BLaER1 treated with 17β-estradiol and CSF1 and Interleukin-3, amounts not matched to agents 10 nM and 100 nM (cell line): ENCODE results near the gene ARL5A.

Experiments
- H3K27ac ChIP-seq, 11 experiments: shearing (Covaris generic); formaldehyde crosslinking; 2 replicates each; pipeline ENCODE4 v1.8.1; 2022
- H3K27me3 ChIP-seq, 11 experiments: shearing (Covaris generic); formaldehyde crosslinking; 2 replicates each; pipeline ENCODE4 v1.8.1; 2022
- H3K36me3 ChIP-seq, 11 experiments: shearing (Covaris generic); formaldehyde crosslinking; 2 replicates each; pipeline ENCODE4 v1.8.1; 2022
- H3K4me1 ChIP-seq, 10 experiments: shearing (Covaris generic); formaldehyde crosslinking; 2 replicates each; pipeline ENCODE4 v1.8.1; 2022
- H3K4me2 ChIP-seq, 11 experiments: shearing (Covaris generic); formaldehyde crosslinking; 2 replicates each; pipeline ENCODE4 v1.8.1; 2022
- H3K4me3 ChIP-seq, 10 experiments: shearing (Covaris generic); formaldehyde crosslinking; 2 replicates each; pipeline ENCODE4 v1.8.1; 2022
- H3K9ac ChIP-seq, 11 experiments: shearing (Covaris generic); formaldehyde crosslinking; 2 replicates each; pipeline ENCODE4 v1.8.1; 2022
- H3K9me3 ChIP-seq, 11 experiments: shearing (Covaris generic); formaldehyde crosslinking; replicated peaks in 1 of 11; 2 replicates each; pipeline ENCODE4 v1.8.1; 2022
- H4K20me1 ChIP-seq, 11 experiments: shearing (Covaris generic); formaldehyde crosslinking; 2 replicates each; pipeline ENCODE4 v1.8.1; 2022
- Cebpa-rat ChIP-seq, 11 experiments: shearing (Covaris generic); IDR thresholded peaks; 2 replicates each; pipeline ENCODE4 v1.8.1; 2022

The ARL5A gene

GRCh38 chr2:151826737-151827157, 1.5 kb downstream of the ARL5A start:
- TF ChIP-seq Cebpa-rat (IDR thresholded peaks at IDR 0.05) = no peak
- Histone ChIP-seq H3K9me3 (no peaks in the 10 kb centered on the region), H3K9ac (peak overlapping the region; percentile 94 to 99 (median 98)), H4K20me1 (peaks cover 21 to 61% (median 56%) of the 10 kb centered on the region in 11 experiments; a peak in 21 of 22 replicates), H3K27me3 (no peaks in the 10 kb centered on the region), H3K4me1 (peaks cover 18 to 45% (median 27%) of the 10 kb centered on the region in 10 experiments), H3K27ac (peak overlapping the region in 10 of 11 experiments; percentile 95 to 99 (median 97); a peak in 17 of 22 replicates), H3K36me3 (peaks cover 0 to 41% (median 9%) of the 10 kb centered on the region in 11 experiments; a peak in 11 of 22 replicates), H3K4me3 (peak overlapping the region; percentile 83 to 99 (median 96)), H3K4me2 (peak overlapping the region; percentile 78 to 94 (median 83))

- no peaks in the 10 kb centered on the region for H3K27me3 ChIP-seq
- no peak overlapping the region for H3K27ac ChIP-seq
- H3K9me3 ChIP-seq = peaks cover 0 to 8% (median 0%) of the 10 kb centered on the region in 11 experiments; a peak in 2 of 22 replicates
- H3K4me1 ChIP-seq = peaks cover 18 to 45% (median 27%) of the 10 kb centered on the region in 10 experiments
- TF ChIP-seq Cebpa-rat (IDR thresholded peaks at IDR 0.05) = no peak
- peaks cover 0 to 60% (median 20%) of the 10 kb centered on the region in 11 experiments; a peak in 20 of 22 replicates for H3K36me3 ChIP-seq
- H3K9ac ChIP-seq = no peak overlapping the region
- no peak overlapping the region for H3K4me3 ChIP-seq
- H4K20me1 ChIP-seq = peaks cover 30 to 79% (median 67%) of the 10 kb centered on the region in 11 experiments; a peak in 21 of 22 replicates
- H3K4me2 ChIP-seq = peak overlapping the region in 5 of 11 experiments; percentile 2 to 94 (median 84); a peak in 7 of 22 replicates
Observed at GRCh38 chr2:151824886-151825285, 3.3 kb downstream of the ARL5A start.

GRCh38 chr2:151823651-151824050, 4.6 kb downstream of the ARL5A start:
- H3K4me1 ChIP-seq = peaks cover 14 to 39% (median 23%) of the 10 kb centered on the region in 10 experiments
- H3K9ac ChIP-seq = no peak overlapping the region
- peaks cover 30 to 92% (median 80%) of the 10 kb centered on the region in 11 experiments; a peak in 21 of 22 replicates for H4K20me1 ChIP-seq
- peak overlapping the region in 2 of 11 experiments; percentile 10 to 33; a peak in 2 of 22 replicates for H3K4me2 ChIP-seq
- H3K36me3 ChIP-seq = peaks cover 0 to 64% (median 31%) of the 10 kb centered on the region in 11 experiments; a peak in 20 of 22 replicates
- no peak overlapping the region for H3K4me3 ChIP-seq
- H3K9me3 ChIP-seq = peaks cover 0 to 8% (median 0%) of the 10 kb centered on the region in 11 experiments; a peak in 2 of 22 replicates
- no peak for TF ChIP-seq Cebpa-rat (IDR thresholded peaks at IDR 0.05)
- H3K27me3 ChIP-seq = no peaks in the 10 kb centered on the region
- no peak overlapping the region for H3K27ac ChIP-seq

GRCh38 chr2:151819920-151820319, 8.3 kb downstream of the ARL5A start:
- Histone ChIP-seq H3K27me3 (no peaks in the 10 kb centered on the region), H3K9ac (no peak overlapping the region), H3K4me3 (no peak overlapping the region), H3K4me2 (no peak overlapping the region), H4K20me1 (peaks cover 44 to 100% (median 93%) of the 10 kb centered on the region in 11 experiments; a peak in 20 of 22 replicates), H3K9me3 (peaks cover 0 to 8% (median 0%) of the 10 kb centered on the region in 11 experiments; a peak in 2 of 22 replicates), H3K4me1 (peaks cover 0 to 17% (median under 1%) of the 10 kb centered on the region in 10 experiments; a peak in 6 of 20 replicates), H3K36me3 (peaks cover 34 to 91% (median 66%) of the 10 kb centered on the region in 11 experiments), H3K27ac (no peak overlapping the region)
- TF ChIP-seq Cebpa-rat (IDR thresholded peaks at IDR 0.05) = no peak

GRCh38 chr2:151817929-151818328, 10.3 kb downstream of the ARL5A start:
- no peak for TF ChIP-seq Cebpa-rat (IDR thresholded peaks at IDR 0.05)
- H3K9me3 ChIP-seq = peaks cover 0 to 12% (median under 1%) of the 10 kb centered on the region in 11 experiments; a peak in 5 of 22 replicates
- peaks cover 31 to 98% (median 80%) of the 10 kb centered on the region in 11 experiments; a peak in 19 of 22 replicates for H4K20me1 ChIP-seq
- H3K4me2 ChIP-seq = no peak overlapping the region
- no peak overlapping the region for H3K9ac ChIP-seq
- 0 out of 20 replicates have a peak, but pooled peaks cover 0 to 4% (median 0%) of the 10 kb centered on the region in 10 experiments for H3K4me1 ChIP-seq
- no peaks in the 10 kb centered on the region for H3K27me3 ChIP-seq
- no peak overlapping the region for H3K27ac ChIP-seq
- H3K4me3 ChIP-seq = no peak overlapping the region
- peaks cover 54 to 91% (median 85%) of the 10 kb centered on the region in 11 experiments for H3K36me3 ChIP-seq

GRCh38 chr2:151816843-151817242, 11.4 kb downstream of the ARL5A start:
- Histone ChIP-seq H3K9ac (no peak overlapping the region), H3K4me1 (no peaks in the 10 kb centered on the region), H4K20me1 (peaks cover 31 to 89% (median 70%) of the 10 kb centered on the region in 11 experiments; a peak in 19 of 22 replicates), H3K27me3 (no peaks in the 10 kb centered on the region), H3K4me3 (no peak overlapping the region), H3K4me2 (no peak overlapping the region), H3K27ac (no peak overlapping the region), H3K36me3 (peaks cover 65 to 97% (median 87%) of the 10 kb centered on the region in 11 experiments), H3K9me3 (peaks cover 0 to 20% (median 4%) of the 10 kb centered on the region in 11 experiments; a peak in 14 of 22 replicates)
- no peak for TF ChIP-seq Cebpa-rat (IDR thresholded peaks at IDR 0.05)

GRCh38 chr2:151815821-151816489, 12.3 kb downstream of the ARL5A start:
- H3K4me2 ChIP-seq = no peak overlapping the region
- TF ChIP-seq Cebpa-rat (IDR thresholded peaks at IDR 0.05) = no peak
- H3K9me3 ChIP-seq = peaks cover 0 to 24% (median 8%) of the 10 kb centered on the region in 11 experiments; a peak in 15 of 22 replicates
- no peak overlapping the region for H3K9ac ChIP-seq
- H3K27me3 ChIP-seq = no peaks in the 10 kb centered on the region
- H4K20me1 ChIP-seq = peaks cover 31 to 80% (median 62%) of the 10 kb centered on the region in 11 experiments; a peak in 19 of 22 replicates
- no peak overlapping the region for H3K27ac ChIP-seq
- no peaks in the 10 kb centered on the region for H3K4me1 ChIP-seq
- peaks cover 73 to 99% (median 89%) of the 10 kb centered on the region in 11 experiments for H3K36me3 ChIP-seq
- H3K4me3 ChIP-seq = no peak overlapping the region

- peaks cover 78 to 100% (median 86%) of the 10 kb centered on the region in 11 experiments for H3K36me3 ChIP-seq
- no peaks in the 10 kb centered on the region for H3K27me3 ChIP-seq
- no peak for TF ChIP-seq Cebpa-rat (IDR thresholded peaks at IDR 0.05)
- H3K9me3 ChIP-seq = peaks cover 0 to 16% (median 8%) of the 10 kb centered on the region in 11 experiments; a peak in 15 of 22 replicates
- H4K20me1 ChIP-seq = peaks cover 5 to 38% (median 21%) of the 10 kb centered on the region in 11 experiments; a peak in 19 of 22 replicates
- peaks cover 0 to 6% (median 0%) of the 10 kb centered on the region in 10 experiments; a peak in 3 of 20 replicates for H3K4me1 ChIP-seq
- no peak overlapping the region for H3K9ac ChIP-seq
- H3K4me2 ChIP-seq = no peak overlapping the region
- no peak overlapping the region for H3K27ac ChIP-seq
- no peak overlapping the region for H3K4me3 ChIP-seq
Observed at GRCh38 chr2:151810489-151810888, 17.7 kb downstream of the ARL5A start.

GRCh38 chr2:151809073-151809383, 19.2 kb downstream of the ARL5A start:
- Histone ChIP-seq H3K27ac (no peak overlapping the region), H3K9me3 (peaks cover 0 to 16% (median 8%) of the 10 kb centered on the region in 11 experiments; a peak in 15 of 22 replicates), H4K20me1 (peaks cover 0 to 23% (median 9%) of the 10 kb centered on the region in 11 experiments; a peak in 17 of 22 replicates), H3K9ac (no peak overlapping the region), H3K4me2 (no peak overlapping the region), H3K36me3 (peaks cover 74 to 99% (median 80%) of the 10 kb centered on the region in 11 experiments), H3K4me3 (no peak overlapping the region), H3K4me1 (peaks cover 0 to 6% (median 0%) of the 10 kb centered on the region in 10 experiments; a peak in 3 of 20 replicates), H3K27me3 (no peaks in the 10 kb centered on the region)
- no peak for TF ChIP-seq Cebpa-rat (IDR thresholded peaks at IDR 0.05)
